ENCODE data around the gene GKN1. TPM values are rescaled to one million over a fixed set of nuclear protein-coding genes. Genes with fewer than 3 reads are reported as not detected.

Gene GKN1
- polyA plus RNA-seq, 1 donor from 2014 or later: not detected

DNA sequence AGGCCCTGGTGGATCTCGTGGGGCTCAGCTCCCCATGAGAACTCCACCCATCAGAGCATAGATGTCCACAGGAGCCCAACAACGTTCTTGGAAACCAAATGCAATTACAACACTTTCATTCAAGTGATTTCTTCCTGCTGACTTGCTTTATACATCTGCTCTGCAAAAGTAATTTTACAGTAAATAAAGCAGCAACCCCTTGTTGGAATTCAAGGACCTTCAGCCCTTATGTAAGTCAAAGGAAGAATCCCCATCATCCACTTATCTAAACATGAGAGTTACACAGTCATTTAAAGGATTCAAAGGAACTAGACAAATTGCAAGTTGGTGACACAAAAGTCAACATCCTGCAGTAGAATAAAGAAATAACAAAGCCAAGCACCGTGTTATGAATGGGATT is 21.5 kb downstream of the GKN1 start:
- no peaks in the 10 kb centered on the region for H3F3A ChIP-seq (ENCODE audit: insufficient read depth, low read length, poor library complexity, severe bottlenecking)
- H3K27me3 ChIP-seq (ENCODE audit: insufficient read depth, low read depth, low read length): no peaks in the 10 kb centered on the region
- H3K4me3 ChIP-seq (ENCODE audit: low read length): no peak overlapping the region
- H3K9me3 ChIP-seq (ENCODE audit: low read length): no peaks in the 10 kb centered on the region
- H3K9me2 ChIP-seq (ENCODE audit: insufficient read depth, low read length): no peaks in the 10 kb centered on the region
- no peak for TF ChIP-seq EZH2 (IDR thresholded peaks at IDR 0.05; ENCODE audit: borderline replicate concordance, insufficient read depth, low read length, poor library complexity, severe bottlenecking)
- no peak overlapping the region for H2AFZ ChIP-seq (ENCODE audit: low read depth, low read length)
- H3K79me2 ChIP-seq (replicated peaks; ENCODE audit: insufficient read depth, low read length): no peaks in the 10 kb centered on the region
- no peaks in the 10 kb centered on the region for H4K20me1 ChIP-seq (ENCODE audit: insufficient read depth)
- no peaks in the 10 kb centered on the region for H3K36me3 ChIP-seq (ENCODE audit: insufficient read depth, low read length)
- H3K9ac ChIP-seq (ENCODE audit: low read length): no peak overlapping the region
- H3K27ac ChIP-seq (ENCODE audit: low read length): no peak overlapping the region
- H3K4me2 ChIP-seq (ENCODE audit: low read length): no peak overlapping the region

DNA sequence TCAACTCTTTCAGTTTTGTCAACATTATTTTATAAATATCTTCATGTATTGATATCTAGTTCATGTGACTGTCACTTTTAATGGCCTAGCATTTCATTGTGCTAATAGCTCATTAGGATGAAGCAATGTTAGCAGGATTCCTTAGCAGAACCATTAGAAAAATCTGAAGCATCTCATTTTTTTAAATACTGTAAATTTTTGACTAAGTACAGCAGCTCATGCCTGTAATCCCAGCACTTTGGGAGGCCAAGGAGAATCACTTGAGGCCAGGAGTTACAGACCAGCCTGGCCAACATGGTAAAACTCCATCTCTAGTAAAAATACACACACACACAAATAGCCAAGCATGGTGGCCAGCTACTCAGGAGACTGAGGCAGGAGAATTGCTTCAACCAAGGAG is 23.0 kb downstream of the GKN1 start:
- Histone ChIP-seq H3K9me3 (ENCODE audit: low read length) (no peaks in the 10 kb centered on the region), H3K36me3 (ENCODE audit: insufficient read depth, low read length) (no peaks in the 10 kb centered on the region), H3K9me2 (ENCODE audit: insufficient read depth, low read length) (no peaks in the 10 kb centered on the region), H3K79me2 (replicated peaks; ENCODE audit: insufficient read depth, low read length) (no peaks in the 10 kb centered on the region), H3K9ac (ENCODE audit: low read length) (no peak overlapping the region), H3K27me3 (ENCODE audit: insufficient read depth, low read depth, low read length) (no peaks in the 10 kb centered on the region), H3K4me3 (ENCODE audit: low read length) (no peak overlapping the region), H3F3A (ENCODE audit: insufficient read depth, low read length, poor library complexity, severe bottlenecking) (no peaks in the 10 kb centered on the region), H2AFZ (ENCODE audit: low read depth, low read length) (no peak overlapping the region), H3K4me2 (ENCODE audit: low read length) (no peak overlapping the region), H4K20me1 (ENCODE audit: insufficient read depth) (no peaks in the 10 kb centered on the region), H3K27ac (ENCODE audit: low read length) (no peak overlapping the region)
- no peak for TF ChIP-seq POLR2AphosphoS5 (IDR thresholded peaks at IDR 0.05)
- no peak for TF ChIP-seq MXI1 (conservative IDR thresholded peaks at IDR 0.05; ENCODE audit: poor library complexity, severe bottlenecking)
- TF ChIP-seq TAF1 (IDR thresholded peaks at IDR 0.05; ENCODE audit: low read depth): no peak
- TF ChIP-seq, protein P1, sequence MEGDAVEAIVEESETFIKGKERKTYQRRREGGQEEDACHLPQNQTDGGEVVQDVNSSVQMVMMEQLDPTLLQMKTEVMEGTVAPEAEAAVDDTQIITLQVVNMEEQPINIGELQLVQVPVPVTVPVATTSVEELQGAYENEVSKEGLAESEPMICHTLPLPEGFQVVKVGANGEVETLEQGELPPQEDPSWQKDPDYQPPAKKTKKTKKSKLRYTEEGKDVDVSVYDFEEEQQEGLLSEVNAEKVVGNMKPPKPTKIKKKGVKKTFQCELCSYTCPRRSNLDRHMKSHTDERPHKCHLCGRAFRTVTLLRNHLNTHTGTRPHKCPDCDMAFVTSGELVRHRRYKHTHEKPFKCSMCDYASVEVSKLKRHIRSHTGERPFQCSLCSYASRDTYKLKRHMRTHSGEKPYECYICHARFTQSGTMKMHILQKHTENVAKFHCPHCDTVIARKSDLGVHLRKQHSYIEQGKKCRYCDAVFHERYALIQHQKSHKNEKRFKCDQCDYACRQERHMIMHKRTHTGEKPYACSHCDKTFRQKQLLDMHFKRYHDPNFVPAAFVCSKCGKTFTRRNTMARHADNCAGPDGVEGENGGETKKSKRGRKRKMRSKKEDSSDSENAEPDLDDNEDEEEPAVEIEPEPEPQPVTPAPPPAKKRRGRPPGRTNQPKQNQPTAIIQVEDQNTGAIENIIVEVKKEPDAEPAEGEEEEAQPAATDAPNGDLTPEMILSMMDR (IDR thresholded peaks at IDR 0.05; ENCODE audit: poor library complexity, severe bottlenecking): no peak
- TF ChIP-seq, protein P2, sequence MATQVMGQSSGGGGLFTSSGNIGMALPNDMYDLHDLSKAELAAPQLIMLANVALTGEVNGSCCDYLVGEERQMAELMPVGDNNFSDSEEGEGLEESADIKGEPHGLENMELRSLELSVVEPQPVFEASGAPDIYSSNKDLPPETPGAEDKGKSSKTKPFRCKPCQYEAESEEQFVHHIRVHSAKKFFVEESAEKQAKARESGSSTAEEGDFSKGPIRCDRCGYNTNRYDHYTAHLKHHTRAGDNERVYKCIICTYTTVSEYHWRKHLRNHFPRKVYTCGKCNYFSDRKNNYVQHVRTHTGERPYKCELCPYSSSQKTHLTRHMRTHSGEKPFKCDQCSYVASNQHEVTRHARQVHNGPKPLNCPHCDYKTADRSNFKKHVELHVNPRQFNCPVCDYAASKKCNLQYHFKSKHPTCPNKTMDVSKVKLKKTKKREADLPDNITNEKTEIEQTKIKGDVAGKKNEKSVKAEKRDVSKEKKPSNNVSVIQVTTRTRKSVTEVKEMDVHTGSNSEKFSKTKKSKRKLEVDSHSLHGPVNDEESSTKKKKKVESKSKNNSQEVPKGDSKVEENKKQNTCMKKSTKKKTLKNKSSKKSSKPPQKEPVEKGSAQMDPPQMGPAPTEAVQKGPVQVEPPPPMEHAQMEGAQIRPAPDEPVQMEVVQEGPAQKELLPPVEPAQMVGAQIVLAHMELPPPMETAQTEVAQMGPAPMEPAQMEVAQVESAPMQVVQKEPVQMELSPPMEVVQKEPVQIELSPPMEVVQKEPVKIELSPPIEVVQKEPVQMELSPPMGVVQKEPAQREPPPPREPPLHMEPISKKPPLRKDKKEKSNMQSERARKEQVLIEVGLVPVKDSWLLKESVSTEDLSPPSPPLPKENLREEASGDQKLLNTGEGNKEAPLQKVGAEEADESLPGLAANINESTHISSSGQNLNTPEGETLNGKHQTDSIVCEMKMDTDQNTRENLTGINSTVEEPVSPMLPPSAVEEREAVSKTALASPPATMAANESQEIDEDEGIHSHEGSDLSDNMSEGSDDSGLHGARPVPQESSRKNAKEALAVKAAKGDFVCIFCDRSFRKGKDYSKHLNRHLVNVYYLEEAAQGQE (IDR thresholded peaks at IDR 0.05; ENCODE audit: borderline replicate concordance): no peak
- TF ChIP-seq EZH2 (IDR thresholded peaks at IDR 0.05; ENCODE audit: borderline replicate concordance, insufficient read depth, low read length, poor library complexity, severe bottlenecking): no peak
- TF ChIP-seq SMC3 (conservative IDR thresholded peaks at IDR 0.05; ENCODE audit: poor library complexity): no peak

- no peaks in the 10 kb centered on the region for H3K9me2 ChIP-seq (ENCODE audit: insufficient read depth, low read length)
- no peaks in the 10 kb centered on the region for H3K9me3 ChIP-seq (ENCODE audit: low read length)
- H3K27ac ChIP-seq (ENCODE audit: low read length): no peak overlapping the region
- no peak for TF ChIP-seq SMC3 (conservative IDR thresholded peaks at IDR 0.05; ENCODE audit: poor library complexity)
- TF ChIP-seq, protein P1 (IDR thresholded peaks at IDR 0.05; ENCODE audit: poor library complexity, severe bottlenecking): no peak
- no peak for TF ChIP-seq EZH2 (IDR thresholded peaks at IDR 0.05; ENCODE audit: borderline replicate concordance, insufficient read depth, low read length, poor library complexity, severe bottlenecking)
- no peak for TF ChIP-seq EP300 (conservative IDR thresholded peaks at IDR 0.05; ENCODE audit: poor library complexity, severe bottlenecking)
- TF ChIP-seq MXI1 (conservative IDR thresholded peaks at IDR 0.05; ENCODE audit: poor library complexity, severe bottlenecking): no peak
- no peak for TF ChIP-seq TAF1 (IDR thresholded peaks at IDR 0.05; ENCODE audit: low read depth)
- TF ChIP-seq, protein P2 (IDR thresholded peaks at IDR 0.05; ENCODE audit: borderline replicate concordance): no peak
- TF ChIP-seq RAD21 (conservative IDR thresholded peaks at IDR 0.05): no peak
- no peak for TF ChIP-seq POLR2AphosphoS5 (IDR thresholded peaks at IDR 0.05)
- H3K36me3 ChIP-seq (ENCODE audit: insufficient read depth, low read length): no peaks in the 10 kb centered on the region
- no peaks in the 10 kb centered on the region for H3K79me2 ChIP-seq (replicated peaks; ENCODE audit: insufficient read depth, low read length)
- no peak overlapping the region for H2AFZ ChIP-seq (ENCODE audit: low read depth, low read length)
- H3K9ac ChIP-seq (ENCODE audit: low read length): no peak overlapping the region
- H4K20me1 ChIP-seq (ENCODE audit: insufficient read depth): no peaks in the 10 kb centered on the region
- no peaks in the 10 kb centered on the region for H3F3A ChIP-seq (ENCODE audit: insufficient read depth, low read length, poor library complexity, severe bottlenecking)
- no peaks in the 10 kb centered on the region for H3K27me3 ChIP-seq (ENCODE audit: insufficient read depth, low read depth, low read length)
- no peak overlapping the region for H3K4me2 ChIP-seq (ENCODE audit: low read length)
- H3K4me3 ChIP-seq (ENCODE audit: low read length): no peak overlapping the region
Observed at GRCh38 chr2:69001879-69002278, 27.4 kb downstream of the GKN1 start.
